Gastrocnemius medialis (tissue), 4 donors: ENCODE data around the gene FAM227A. TPM values are rescaled to one million over a fixed set of nuclear protein-coding genes. Genes with fewer than 3 reads are reported as not detected.

Experiments
- ATAC-seq, 2 donors: fragments of 150-250 bp; one replicate each; pipeline ENCODE4 v1.9.1; 2016
- DNase-seq, 2 donors: peaks; one replicate each; pipeline ENCODE4 v3.0.0-alpha.2; 2019
- H3K27ac ChIP-seq, 4 donors: fragments of 200-600 bp; sonication (generic); 1 replicate in 1 of 4; 2 replicates in 3 of 4; pipeline ENCODE4 v1.5.1; 2016 to 2018; ENCODE audit warnings: mild to moderate bottlenecking in 2 of 4, moderate library complexity in 1 of 4
- H3K27me3 ChIP-seq, 3 donors: fragments of 200-600 bp; sonication (generic) in 2 of 3; 1 replicate in 1 of 3; 2 replicates in 2 of 3; pipeline versions ENCODE4 v1.5.1 to v1.6.0; 2016 to 2019; ENCODE audit warnings: mild to moderate bottlenecking in 1 of 3, moderate library complexity in 1 of 3
- H3K36me3 ChIP-seq, 2 donors: fragments of 200-600 bp; sonication (generic) in 1 of 2; one replicate each; pipeline ENCODE4 v1.5.1; 2017 to 2018
- H3K4me1 ChIP-seq, 2 donors: fragments of 200-600 bp; sonication (generic) in 1 of 2; one replicate each; pipeline ENCODE4 v1.5.1; 2016 to 2017; ENCODE audit warnings: mild to moderate bottlenecking in 2 of 2
- H3K4me3 ChIP-seq, 4 donors: fragments of 200-600 bp; sonication (generic) in 3 of 4; 1 replicate in 1 of 4; 2 replicates in 3 of 4; pipeline ENCODE4 v1.5.1; 2016 to 2019; ENCODE audit warnings: mild to moderate bottlenecking in 2 of 4
- H3K9me3 ChIP-seq, 3 donors: fragments of 200-600 bp; sonication (generic) in 2 of 3; 1 replicate in 1 of 3; 2 replicates in 2 of 3; pipeline ENCODE4 v1.5.1; 2016 to 2019
- POLR2A ChIP-seq, 2 donors: fragments of 450-650 bp; IDR thresholded peaks; one replicate each; pipeline ENCODE4 v1.6.1; 2017; ENCODE audit warnings: antibody characterized with exemption in 2 of 2, mild to moderate bottlenecking in 2 of 2, moderate library complexity in 2 of 2
- in situ Hi-C, 4 donors: fragments of 200-750 bp; cut with MboI; loops; one replicate each; pipeline versions ENCODE4 v1.15.0 to v1.8.0; 2017; ENCODE audit warnings: low sequenced_read_pairs in 4 of 4
- intact Hi-C: fragments of 100-400 bp; cut with DNase I; formaldehyde crosslinking; loops from one replicate; pipeline ENCODE4 v1.15.1; 2023; ENCODE audit warnings: low total_unique reads
- total RNA-seq, 4 donors: library from RNA; depleted of rRNA; stranded (reverse); fragments of >200 nt; gene quantifications; one replicate each; pipeline versions ENCODE4 v1.1.0 to v1.2.3, GENCODE V29; 2016
- TF ChIP-seq, protein P1 (sequence below), 5 experiments: fragments of 450-650 bp in 3 of 5; fragments of 200-600 bp in 2 of 5; sonication (generic) in 2 of 5; IDR thresholded peaks in 4 of 5; conservative IDR thresholded peaks in 1 of 5; 1 replicate in 4 of 5; 2 replicates in 1 of 5; pipeline ENCODE4 v1.5.1; 2016 to 2019; ENCODE audit warnings: antibody characterized with exemption in 5 of 5, mild to moderate bottlenecking in 3 of 5, moderate library complexity in 3 of 5

Gene FAM227A
- total RNA-seq, 4 donors from 2014 or later = 0.02 TPM; not detected in 3

DNA sequence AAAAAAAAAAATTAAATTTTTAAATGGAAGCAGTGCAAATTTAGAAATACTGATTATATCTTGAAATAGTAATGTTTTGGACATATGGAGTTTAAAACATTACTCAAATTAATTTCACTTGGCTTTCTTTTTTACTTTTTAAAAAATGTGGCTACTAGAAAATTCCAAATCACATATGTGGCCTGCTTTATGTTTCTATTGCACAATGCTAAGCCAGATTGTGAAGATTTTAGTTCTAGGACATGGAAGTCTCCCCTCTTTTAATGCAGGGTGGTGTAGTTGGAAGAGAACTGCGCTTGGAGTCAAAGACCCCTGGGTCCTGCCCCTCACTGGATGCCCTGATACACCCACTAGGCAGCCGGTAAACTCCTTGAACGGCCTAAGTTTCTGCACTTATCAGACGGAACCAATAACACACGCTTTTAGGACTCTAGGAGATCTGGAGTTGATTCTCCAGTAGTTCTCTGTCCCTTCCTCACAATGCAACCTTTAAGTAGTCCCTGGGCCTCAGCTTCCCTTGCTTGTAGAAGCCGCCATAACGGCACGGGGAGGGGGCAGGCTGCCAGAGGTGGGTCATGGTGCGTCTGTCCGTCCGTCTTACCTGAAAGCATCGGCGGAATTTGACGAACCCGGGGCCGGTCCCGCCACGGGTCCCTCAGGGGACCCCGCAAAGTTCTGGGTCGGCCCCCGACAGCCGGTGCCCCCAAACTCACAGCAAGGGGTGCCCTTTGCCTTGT, 505 bp downstream of the FAM227A start:
- H3K27me3 ChIP-seq = no peaks in the 10 kb centered on the region
- in situ Hi-C loops = no loop called here
- peak overlapping the region; percentile 87 to 98 (median 92) for H3K27ac ChIP-seq
- DNase-seq (no peak), ATAC-seq (no peak)
- no peaks in the 10 kb centered on the region for H3K36me3 ChIP-seq
- peak overlapping the region; percentile 79 to 99 (median 92) for H3K4me3 ChIP-seq
- TF ChIP-seq, protein P1, sequence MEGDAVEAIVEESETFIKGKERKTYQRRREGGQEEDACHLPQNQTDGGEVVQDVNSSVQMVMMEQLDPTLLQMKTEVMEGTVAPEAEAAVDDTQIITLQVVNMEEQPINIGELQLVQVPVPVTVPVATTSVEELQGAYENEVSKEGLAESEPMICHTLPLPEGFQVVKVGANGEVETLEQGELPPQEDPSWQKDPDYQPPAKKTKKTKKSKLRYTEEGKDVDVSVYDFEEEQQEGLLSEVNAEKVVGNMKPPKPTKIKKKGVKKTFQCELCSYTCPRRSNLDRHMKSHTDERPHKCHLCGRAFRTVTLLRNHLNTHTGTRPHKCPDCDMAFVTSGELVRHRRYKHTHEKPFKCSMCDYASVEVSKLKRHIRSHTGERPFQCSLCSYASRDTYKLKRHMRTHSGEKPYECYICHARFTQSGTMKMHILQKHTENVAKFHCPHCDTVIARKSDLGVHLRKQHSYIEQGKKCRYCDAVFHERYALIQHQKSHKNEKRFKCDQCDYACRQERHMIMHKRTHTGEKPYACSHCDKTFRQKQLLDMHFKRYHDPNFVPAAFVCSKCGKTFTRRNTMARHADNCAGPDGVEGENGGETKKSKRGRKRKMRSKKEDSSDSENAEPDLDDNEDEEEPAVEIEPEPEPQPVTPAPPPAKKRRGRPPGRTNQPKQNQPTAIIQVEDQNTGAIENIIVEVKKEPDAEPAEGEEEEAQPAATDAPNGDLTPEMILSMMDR (IDR thresholded peaks at IDR 0.05 in 4 of 5, conservative IDR thresholded peaks at IDR 0.05 in 1 of 5) = no peak
- TF ChIP-seq POLR2A (IDR thresholded peaks at IDR 0.05) = no peak
- no peaks in the 10 kb centered on the region for H3K9me3 ChIP-seq
- H3K4me1 ChIP-seq = peaks cover 7 to 18% of the 10 kb centered on the region in 2 donors
- intact Hi-C loops = loop anchor here (1.0 to 2.0 kb wide), 2 partner anchors 85 to 151 kb away; partner anchors contain the start of gene DMC1

DNA sequence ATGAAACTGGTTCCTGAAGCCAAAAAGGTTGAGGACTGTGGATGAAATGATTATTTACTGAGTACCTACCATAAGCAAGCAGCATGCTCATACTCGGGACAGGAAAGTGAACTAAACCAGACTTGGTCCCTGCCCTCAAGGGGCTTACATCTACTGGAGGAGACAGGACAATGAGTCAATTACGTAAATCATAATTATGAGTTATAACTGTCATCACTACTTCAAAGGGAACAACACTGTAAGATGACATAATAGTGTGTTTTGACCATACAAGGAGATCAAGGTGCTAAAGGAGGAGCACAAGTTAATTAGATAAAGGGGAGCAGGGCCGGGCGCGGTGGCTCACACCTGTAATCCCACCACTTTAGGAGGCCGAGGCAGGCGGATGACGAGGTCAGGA, 2.5 kb downstream of the FAM227A start:
- DNase-seq (no peak), ATAC-seq (no peak)
- Histone ChIP-seq H3K4me3 (no peak overlapping the region), H3K27me3 (no peaks in the 10 kb centered on the region), H3K4me1 (peaks cover 7 to 18% of the 10 kb centered on the region in 2 donors), H3K36me3 (no peaks in the 10 kb centered on the region), H3K27ac (no peak overlapping the region), H3K9me3 (no peaks in the 10 kb centered on the region)
- intact Hi-C loops = no loop called here
- in situ Hi-C loops = no loop called here
- TF ChIP-seq POLR2A (IDR thresholded peaks at IDR 0.05) = no peak
- TF ChIP-seq, protein P1 (IDR thresholded peaks at IDR 0.05 in 4 of 5, conservative IDR thresholded peaks at IDR 0.05 in 1 of 5) = no peak

DNA sequence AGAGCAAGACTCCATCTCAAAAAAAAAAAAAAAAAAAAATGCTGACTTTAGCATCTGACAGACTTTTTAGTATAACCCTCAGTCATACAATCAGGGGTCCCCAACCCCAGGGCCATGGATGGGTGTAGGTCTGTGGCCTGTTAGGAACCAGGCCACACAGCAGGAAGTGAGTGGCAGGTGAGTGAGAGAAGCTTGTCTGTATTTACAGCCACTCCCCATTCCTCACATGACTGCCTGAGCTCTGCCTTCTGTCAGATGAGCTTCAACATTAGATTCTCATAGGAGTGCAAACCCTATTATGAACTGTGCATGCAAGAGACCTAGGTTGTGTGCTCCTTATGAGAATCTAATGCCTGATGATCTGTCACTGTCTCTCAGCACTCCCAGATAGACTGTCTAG, 3.3 kb downstream of the FAM227A start:
- in situ Hi-C loops = no loop called here
- intact Hi-C loops = no loop called here
- Histone ChIP-seq H3K4me3 (no peak overlapping the region), H3K9me3 (no peaks in the 10 kb centered on the region), H3K4me1 (peaks cover 7 to 15% of the 10 kb centered on the region in 2 donors), H3K27ac (no peak overlapping the region), H3K27me3 (no peaks in the 10 kb centered on the region), H3K36me3 (no peaks in the 10 kb centered on the region)
- no peak for DNase-seq
- TF ChIP-seq POLR2A (IDR thresholded peaks at IDR 0.05) = no peak
- TF ChIP-seq, protein P1 (IDR thresholded peaks at IDR 0.05 in 4 of 5, conservative IDR thresholded peaks at IDR 0.05 in 1 of 5) = no peak
- no peak for ATAC-seq

DNA sequence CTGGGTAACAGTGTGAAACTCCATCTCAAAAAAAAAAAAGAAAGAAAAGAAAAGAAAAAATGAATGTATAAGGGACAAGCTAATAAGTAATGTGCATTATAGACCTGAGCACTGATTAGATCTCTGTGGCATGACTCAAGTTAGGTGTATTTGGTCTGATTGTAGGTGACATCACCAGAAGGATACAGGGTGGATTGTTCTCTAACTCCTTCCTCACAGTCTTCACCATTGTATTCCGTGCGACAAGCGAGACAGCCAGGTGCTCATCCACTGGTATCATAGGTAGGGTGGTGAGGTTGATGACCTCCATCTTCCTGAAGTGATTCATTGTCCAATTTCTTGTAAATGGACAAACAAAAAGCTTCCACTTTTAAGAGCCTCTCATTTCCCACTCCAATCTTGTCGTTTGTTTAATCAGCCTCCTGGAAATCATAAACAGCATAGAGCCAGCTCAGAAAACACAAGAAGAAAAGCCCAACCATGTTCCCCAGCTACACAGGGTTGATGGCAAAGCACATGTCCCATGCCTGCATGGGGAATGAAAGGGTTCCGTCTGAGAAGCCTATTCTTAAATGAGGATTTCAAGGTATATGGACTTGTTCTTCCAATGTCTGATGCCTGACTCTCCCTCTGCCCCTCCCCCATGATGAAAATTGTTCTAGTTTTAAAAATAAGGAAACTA, 6.2 kb downstream of the FAM227A start:
- DNase-seq (no peak), ATAC-seq (no peak)
- intact Hi-C loops = no loop called here
- Histone ChIP-seq H3K4me3 (no peak overlapping the region), H3K27ac (no peak overlapping the region), H3K4me1 (no peaks in the 10 kb centered on the region), H3K27me3 (no peaks in the 10 kb centered on the region), H3K9me3 (no peaks in the 10 kb centered on the region), H3K36me3 (no peaks in the 10 kb centered on the region)
- in situ Hi-C loops = no loop called here
- TF ChIP-seq, protein P1 (IDR thresholded peaks at IDR 0.05 in 4 of 5, conservative IDR thresholded peaks at IDR 0.05 in 1 of 5) = no peak
- no peak for TF ChIP-seq POLR2A (IDR thresholded peaks at IDR 0.05)
